NCI-H2227 treated with DMSO at 0.1 percent for 48 hours (cell line): ENCODE data around the gene PASK.
"Not testable (repeated sequence)": the region's sequence is repeated elsewhere in the genome, so short reads cannot be mapped to it uniquely, and the experiment has no call there.

Source experiments
- DNase-seq: peaks from one replicate; lab custom pipeline; 2025; lab: John Stamatoyannopoulos, UW

PASK gene

DNA sequence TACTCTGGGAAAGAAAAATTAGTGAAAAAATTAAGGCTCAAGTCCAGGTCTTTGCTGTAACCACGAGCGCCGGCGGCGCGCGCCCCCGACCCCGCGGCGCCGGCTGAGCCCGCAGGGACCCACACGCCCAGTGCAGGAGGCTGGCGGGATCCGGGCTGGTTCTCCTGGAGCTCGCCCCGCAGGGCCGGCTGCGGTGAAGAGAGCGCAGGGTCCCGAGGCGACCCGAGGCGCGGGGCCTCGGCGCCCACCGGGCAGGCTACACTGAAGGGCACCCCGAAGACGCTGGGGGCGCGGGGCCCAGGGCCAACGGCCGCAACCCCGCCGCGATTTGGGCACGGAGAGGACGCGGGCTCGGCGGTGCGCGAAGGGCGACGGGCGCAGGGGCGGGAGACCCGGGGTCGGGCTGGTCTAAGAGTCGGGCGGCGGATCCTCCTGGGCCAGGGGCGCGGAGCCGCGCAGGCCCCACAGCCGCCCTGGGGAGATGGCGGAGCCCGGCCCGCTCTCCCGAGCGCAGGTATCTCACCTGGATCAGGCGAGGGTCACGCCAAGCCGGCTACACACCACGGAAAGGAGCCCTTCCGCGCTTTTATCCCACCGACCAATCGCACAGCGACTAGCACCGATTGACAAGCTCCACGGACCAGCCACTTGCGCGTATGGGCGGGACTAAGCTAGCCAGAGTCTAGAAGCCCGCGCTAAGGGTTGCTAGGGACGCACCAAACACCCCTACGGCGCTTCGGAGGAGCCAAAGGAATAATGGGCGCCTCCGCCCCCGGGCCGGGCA, at the start of gene PASK:
TSS of gene PASK (minus strand) at position 582 of the 784 bp plus-strand sequence. CDS start 6,440 bp downstream, outside the sequence.
- peak; percentile 93 for DNase-seq

DNA sequence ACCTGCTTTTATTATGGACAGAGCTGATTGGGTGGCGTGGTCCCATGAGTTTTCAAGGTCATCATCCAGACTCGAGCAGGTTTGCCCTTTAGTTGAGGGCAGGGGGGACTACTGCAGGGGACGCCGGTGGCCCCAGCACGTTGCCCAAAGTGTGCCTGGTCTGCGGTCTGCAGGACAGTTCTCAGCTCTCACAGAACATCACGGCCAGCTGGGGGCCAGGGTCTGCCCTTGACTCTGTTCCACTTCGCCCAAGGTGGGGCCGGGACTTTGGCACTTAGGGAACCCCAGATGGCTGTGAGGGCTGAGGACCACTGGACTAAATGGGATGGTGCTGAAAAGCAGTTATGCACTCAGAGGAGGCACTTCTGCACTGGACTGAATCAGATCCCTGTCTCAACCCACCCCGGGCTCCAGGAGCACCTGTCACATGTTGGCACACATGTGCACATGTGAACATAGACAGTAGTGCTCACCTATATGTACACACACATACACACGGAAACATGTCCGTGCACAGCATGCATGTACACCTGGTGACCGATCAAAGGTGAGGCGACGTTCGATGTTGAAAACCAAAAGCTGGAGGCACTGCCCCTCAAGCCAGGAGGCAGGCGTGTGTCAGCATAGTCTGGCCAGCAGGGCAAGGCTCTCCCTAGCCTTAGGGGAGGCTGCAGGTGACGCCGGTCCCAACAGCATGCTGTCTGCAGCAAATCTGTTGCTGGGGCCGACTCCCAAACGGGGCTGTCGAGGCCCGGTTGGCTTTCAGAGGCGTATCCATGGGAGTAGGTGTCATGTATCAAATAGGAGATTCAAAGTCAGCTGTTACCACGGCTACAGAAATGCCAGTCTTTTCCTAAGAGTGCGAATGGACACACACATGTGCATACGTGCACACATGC, 49.4 kb upstream of the PASK start:
- no peak for DNase-seq

DNA sequence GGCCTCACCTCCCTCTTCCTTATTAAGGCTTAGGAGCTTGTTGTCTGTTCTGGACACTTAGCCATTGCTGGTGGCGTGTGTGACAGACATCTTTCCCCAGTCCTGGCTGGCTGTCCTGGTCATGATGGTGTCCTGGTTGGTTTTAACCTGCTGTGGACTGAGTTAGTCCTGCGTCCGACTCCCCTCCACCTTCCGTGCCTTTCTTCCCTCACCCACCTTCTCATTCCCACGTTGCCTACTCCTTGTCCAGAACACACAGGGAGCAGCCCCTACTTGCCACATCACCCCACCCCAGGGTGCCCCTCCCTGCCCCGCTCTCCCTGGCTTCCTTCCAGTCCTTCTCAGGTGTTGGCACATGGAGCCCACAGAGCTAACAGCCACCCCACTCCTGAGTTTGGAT, 48.7 kb upstream of the PASK start:
- no peak for DNase-seq

DNA sequence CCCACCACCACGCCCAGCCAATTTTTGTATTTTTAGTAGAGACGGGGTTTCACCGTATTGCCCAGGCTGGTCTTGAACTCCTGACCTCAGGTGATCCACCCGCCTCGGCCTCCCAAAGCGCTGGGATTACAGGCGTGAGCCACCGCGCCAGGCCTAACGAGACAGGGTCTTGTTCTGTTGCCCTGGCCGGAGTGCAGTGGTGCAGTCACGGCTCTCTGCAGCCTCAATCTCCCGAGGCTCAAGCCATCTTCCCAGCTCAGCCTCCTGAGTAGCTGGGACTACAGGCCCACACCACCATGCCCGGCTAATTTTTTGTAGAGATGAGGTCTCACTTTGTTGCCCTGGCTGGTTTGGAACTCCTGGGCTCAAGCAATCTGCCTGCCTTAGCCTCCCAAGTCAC, 48.0 kb upstream of the PASK start:
- not testable (repeated sequence) for DNase-seq

DNA sequence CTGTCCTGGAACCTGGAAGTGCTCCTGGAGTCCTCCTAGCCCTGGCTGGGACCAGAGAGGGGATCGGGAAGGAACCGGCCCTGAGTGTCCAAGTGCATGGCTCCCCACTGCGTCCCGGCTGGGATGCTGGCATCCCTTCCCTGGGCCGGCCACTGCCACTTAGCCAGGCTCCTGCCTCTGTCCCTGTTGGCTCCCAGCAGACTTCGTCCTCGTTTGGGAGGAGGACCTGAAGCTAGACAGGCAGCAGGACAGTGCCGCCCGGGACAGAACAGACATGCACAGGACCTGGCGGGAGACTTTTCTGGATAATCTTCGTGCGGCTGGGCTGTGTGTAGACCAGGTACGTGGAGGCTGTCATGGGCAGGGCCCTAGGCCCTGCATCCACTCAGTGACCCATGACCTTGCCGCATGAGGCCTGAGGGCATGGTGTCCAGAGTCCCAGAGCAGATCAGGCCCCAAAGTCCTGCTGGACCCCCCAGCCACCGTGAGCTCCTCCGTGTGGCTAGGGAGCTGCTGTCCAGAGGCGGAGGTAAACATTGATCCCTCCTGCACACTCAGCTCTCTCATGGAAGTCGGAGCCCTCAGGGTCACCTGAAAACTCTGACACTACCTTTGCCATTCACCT, 46.3 kb upstream of the PASK start:
- no peak for DNase-seq

DNA sequence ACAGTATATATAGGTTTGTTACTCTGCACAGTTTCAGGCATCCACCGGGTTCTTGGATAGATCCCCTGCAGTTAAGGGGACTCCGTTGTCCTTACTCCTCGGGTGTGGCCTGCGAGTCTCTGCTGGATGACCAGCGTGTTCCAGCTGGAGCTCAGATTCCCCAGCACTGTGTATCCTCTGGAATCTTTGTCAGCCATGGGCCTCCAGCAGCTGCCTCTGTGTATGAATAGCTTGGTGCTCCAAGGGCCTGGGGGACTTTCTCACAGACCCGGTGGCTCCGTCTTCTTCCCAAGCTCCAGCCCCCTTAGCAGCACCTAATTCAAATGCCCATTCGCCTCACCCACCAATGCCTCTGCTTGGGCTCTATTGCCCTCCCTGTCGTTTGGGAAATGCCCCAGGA, 45.5 kb upstream of the PASK start:
- DNase-seq: no peak

DNA sequence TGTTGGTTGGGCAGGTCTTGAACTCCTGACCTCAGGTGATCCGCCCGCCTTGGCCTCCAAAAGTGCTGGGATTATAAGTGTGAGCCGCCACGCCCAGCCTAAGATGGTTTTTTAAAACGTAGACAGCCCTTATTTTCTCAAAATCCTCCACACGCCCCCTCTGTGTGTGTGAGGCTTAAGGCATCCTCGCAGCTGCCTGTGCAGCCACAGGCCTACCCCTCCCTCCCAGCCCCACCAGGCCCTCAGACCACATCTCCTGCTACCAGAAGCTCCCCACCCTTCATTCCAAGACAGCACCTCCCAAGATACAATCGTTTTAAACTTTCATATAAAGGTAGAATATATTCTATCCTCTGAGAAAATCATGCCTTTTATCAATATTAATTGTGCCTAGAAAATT, 44.0 kb upstream of the PASK start:
- no peak for DNase-seq

DNA sequence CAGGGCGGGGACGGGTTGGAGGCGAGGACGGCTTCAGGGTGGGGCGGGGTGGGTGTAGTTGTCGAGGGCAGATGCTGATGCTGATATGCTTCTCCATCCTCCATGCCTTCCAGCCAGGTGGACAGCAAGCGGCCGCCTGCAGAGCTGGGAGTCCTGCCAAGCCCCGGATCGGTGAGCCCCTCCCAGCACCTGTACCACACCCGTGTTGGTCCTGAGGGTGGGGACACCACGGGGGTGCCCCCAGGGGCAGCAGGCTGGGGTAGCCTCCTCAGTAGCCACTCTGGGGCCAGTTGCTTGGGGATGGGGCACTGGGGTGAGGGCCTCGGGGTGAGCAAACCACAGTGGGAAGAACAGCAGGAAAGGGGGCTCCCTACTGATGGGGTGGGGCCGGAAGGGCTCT, 41.8 kb upstream of the PASK start:
- DNase-seq: no peak

DNA sequence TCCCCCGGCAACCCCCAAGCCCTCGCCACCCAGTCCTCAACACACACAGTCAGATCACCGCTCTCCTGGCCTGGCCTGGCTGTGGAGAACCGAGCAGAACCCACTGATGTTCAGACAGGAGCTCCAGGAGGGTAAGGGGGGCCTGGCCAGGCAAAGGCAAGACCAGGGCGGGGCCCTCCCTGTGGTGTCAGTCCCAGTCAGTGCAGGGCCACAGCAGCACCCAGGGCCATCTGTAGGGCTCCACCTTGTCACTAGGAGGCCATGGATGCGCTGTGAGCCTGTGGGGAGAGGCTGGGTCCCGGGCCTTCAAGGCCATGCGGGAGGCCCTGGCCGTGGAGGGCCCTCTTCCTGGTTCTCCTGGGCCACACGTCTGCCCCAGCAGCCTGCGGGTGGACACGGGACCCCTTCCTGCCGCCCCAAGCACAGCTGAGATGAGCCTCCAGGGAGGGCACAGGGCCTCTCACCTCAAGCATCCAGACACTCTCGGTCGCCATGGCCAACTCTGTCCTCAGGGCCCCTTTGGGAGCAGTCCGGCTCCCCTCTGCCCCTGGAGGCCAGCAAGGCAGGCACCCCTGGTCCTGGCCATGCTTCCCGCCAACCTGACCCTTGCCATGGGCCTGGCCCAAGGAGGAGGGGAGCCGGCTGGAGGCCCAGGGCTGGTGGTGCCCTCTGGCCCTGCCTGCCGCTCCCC, 41.2 kb upstream of the PASK start:
- DNase-seq: no peak

DNA sequence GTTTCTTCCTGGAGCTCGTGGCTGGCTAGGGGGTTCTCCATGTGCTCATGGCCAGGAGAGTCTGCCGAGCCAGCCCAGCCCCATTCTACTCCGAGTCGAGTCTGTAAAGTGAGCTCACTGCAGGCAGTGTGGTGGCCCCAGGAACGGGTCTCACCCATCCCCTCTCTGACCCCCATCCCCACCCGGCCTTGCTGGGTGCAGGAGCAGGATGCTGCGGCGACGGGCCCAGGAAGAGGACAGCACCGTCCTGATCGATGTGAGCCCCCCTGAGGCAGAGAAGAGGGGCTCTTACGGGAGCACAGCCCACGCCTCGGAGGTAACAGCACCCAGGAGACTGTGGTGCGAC, 40.6 kb upstream of the PASK start:
- DNase-seq: no peak

DNA sequence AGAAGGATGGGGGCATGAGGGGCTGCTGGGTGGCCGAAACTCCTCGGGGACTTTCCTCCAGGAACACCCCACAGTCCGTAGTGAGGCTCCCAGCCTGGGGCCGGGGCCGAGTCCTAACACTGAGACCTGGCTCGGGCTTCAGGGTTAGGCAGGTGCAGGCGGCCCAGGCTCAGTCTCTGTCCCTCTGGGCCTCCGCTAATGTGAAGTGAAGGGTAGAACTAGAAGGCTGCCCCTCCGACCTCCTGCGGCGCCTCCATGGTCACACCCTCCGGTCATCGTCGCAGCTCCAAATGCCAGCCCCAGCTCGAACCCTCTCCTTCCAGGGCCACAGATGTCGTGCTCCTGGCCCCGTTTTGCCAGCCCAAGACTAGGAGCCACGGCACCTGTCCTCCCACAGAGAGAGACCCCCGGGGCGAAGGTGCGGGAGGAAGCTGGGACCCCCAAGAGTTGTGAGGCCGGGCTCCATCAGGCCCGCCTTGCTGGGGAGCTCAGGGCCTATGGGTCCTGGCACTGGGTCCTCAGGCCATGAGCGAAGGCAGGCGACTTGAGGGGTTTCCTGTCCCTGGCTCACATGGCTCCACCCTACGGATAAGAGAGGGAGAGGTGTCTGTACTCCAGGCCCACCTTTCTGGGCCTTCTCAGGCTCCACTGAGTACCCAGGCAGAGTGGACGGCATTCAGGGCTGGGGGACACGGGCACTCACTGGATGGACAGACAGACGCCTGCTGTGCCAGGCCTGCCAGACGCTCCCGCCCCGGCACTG, 40.0 kb upstream of the PASK start:
- no peak for DNase-seq

DNA sequence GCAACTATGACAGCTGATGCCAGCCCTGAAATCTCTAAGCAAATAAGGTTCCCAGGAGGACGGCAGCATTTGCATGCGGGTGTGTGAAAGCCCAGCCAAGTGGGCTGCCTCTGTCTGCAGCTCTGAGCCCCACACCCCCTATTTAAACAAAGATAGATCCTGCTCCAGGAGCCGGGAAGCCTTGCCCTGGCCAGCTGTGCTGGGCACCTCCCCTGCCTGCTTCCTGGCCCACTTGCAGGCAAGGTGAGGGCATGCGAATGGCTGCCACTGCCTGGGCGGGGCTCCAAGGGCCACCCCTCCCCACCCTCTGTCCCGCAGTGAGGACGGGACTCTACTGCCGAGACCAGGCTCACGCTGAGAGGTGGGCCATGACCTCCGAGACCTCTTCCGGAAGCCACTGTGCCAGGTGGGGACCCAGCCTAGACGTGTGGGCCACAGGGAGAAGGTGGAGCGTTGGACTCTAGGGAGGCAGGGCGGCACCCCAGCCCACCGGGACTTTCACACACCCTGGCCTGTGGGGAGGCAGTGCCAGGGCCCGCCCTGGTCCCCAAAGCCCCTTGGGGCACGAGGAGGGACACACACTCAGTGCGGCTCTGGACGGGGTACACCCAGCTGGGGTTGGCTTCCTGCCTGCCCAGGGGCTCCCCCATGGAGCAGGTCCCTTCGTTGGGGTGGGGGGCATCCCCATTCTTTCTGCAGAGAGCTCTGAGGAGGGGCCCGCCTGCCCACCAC, 39.3 kb upstream of the PASK start, which contains the start of gene ANO7:
TSS of gene ANO7 (plus strand) at position 317 of the 732 bp plus-strand sequence. CDS start 1,387 bp downstream, outside the sequence.
- no peak for DNase-seq

DNA sequence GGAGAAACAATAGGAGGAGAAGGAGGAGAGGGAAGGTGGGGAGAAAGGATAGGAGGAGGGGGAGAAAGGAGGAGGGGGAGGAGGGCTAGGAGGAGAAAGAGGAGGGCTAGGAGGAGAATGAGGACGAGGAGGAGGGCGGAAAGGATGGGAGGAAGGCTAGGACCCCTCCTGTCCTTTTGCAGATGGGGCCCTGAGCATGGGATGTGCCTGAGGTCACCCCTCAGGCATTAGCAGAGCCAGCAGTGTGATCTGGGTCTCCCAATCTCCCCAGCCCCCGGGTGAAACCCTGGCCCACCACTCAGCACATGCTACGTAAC, 38.6 kb upstream of the PASK start:
- no peak for DNase-seq

DNA sequence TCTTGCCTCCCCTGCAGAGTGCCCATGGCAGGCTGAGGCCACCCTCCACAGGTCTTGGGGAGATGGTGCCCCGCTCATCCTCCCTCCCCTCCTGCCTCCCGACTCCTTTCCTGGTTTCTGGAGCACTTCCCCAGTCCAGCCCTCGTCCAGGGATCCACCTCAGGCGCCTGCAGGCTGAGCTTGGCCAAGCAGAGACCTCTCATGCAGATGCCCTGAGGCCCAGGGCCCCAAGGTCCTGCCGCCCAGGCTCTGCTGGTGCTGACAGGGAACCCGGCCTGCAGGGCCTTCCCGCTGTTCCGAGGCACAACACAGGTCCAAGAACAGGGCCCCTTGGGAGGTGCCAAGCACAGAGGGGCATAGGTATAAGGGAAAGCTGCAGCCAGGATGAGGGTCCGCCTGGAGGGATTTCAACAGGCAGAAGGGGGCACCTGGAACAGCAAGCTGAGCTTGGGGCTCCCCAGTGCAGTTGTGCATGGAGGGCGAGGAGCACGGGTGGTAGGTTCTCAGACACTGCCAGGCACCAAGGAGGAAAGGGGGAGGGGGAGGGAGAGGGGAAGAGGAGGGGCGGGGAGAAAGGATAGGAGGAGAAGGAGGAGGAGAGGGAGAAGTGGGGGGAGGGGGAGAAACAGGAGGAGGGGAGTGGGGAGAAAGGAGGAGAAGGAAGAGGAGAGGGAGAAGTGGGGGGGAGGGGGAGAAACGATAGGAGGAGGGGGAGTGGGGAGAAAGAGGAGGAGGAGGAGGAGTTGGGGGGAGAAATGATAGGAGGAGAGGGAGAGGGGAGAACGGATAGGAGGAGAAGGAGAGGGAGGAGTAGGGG, 38.0 kb upstream of the PASK start:
- DNase-seq: no peak

DNA sequence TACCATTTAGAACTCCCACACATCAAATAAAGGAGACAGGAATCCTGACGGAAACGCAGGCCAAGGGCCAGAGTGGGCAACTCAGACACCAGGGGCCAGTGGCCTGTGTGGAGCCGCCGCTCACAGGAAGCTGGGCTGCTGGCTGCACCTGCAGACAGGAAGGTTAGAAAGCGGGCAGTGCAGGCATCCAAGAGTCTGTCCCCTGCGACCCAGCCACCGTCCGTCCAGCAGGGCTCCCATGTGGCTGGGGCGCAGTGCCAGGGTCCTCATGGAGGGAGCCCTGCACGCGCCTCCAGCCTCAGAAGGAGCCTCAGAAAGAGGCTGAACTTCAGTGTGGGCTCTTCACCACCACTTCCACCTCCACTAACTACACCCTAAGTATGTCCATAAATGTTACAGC, 36.7 kb upstream of the PASK start:
- no peak for DNase-seq

DNA sequence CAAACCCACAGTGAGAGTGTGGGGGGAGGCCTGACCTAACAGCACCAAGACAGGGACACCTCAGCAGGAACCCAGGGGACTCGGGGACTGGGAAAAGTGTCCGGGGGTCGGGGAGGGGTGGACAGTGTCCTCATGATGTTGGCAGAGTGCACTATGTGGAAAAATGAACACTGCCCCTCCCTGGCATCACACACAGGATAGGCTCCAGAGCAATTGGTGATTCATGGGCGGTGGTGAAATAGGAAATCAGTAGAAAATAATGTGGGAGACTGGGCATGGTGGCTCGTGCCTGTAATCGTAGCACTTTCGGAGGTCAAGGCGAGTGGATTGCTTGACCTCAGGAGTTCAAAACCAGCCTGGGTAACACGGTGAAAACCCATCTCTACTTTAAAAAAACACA, 35.6 kb upstream of the PASK start:
- DNase-seq: no peak

DNA sequence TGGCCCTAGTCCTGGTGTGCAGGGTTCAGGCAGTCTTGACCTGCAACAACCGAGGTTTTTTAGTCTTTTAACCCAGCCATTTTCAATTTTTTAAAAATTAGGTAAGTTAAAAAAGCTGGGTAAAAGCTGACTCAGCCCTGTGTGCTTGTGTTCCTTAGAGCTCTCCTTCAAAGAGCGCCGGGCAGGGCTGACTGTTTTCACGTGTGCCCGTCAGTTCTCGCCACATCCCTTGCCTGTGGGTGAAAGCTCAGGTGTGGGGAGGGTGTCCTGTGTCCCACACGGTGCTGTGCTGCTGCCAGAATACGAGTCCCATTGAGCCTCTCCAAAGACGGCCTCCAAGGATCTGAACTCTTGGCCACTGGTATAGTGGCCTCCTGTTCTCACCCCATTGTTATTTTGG, 33.9 kb upstream of the PASK start:
- DNase-seq: no peak

DNA sequence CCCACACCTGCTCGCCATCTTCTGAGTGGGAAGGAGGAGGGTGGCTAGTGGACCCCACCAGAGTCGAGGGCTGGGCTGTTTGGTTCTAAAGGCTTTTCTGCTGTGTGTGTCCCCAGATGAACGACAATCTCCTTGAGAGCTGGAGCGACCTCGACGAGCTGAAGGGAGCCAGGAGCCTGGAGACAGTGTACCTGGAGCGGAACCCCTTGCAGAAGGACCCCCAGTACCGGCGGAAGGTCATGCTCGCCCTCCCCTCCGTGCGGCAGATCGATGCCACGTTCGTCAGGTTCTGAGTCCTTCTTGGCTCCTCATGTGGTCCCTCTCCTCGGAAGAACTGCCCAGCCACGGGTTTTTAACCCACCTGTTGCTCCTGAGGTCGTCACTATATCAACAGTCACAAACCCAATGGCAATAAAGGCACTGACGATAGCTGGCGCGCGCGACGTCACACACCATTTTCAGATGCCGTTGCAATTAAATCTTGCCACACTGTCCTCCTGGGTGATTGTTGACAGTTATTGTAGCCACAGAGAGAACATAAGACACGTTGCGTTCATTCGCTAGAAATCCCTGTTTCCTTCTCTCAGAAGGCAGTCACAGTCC, 33.4 kb upstream of the PASK start:
- DNase-seq: no peak

DNA sequence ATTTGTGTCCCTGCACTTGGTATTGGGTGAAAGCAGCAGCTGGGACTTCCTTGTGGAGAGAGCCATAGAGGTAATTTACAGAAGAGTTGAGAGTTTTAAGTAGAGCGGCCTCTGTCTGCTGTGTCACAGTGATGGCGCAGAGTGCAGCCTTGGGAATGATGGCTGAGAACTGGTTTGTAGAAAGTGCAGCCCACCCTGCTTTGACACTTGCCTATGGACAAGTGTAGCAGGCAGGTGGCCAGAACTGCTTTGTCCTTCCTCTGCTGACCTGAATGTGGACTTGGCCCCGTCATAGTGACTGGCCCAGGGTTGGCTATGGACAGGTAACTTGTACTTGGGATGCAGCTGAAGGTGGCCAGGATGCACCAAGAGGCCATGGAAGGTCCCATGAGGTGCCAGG, 32.9 kb upstream of the PASK start:
- DNase-seq: no peak

DNA sequence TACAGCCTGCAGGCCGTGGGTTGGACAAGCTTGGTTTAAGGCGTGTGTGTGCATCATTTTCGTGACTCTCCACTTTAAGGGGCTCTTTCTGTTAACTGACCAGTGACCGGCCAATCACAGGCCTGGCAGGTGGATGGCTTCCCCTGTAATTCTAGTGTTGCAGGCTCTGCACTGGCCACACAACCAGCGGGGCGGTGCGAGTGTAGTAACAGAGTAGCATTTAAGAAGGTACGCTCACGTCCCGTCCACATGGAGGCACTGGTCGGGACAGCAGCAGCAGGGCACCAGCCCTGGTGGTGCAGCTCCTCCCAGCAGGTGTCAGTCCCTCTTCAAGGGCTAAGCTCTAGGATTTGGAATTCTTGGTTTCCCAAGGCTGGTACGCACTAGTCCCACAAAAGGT, 31.2 kb upstream of the PASK start:
- DNase-seq: no peak
